Thoracic aorta (tissue), 2 donors: ENCODE measurements around the gene TMEM86A. TPM values are rescaled to one million over a fixed set of nuclear protein-coding genes. Genes with fewer than 3 reads are reported as not detected.

Source experiments
- ATAC-seq: fragments of 150-250 bp; one replicate; pipeline ENCODE4 v1.8.0; 2017; ENCODE audit warnings: low read depth; ENCODE audit not compliant: insufficient number of reproducible peaks, low FRiP score
- DNase-seq: peaks from one replicate; pipeline ENCODE4 v3.0.0-alpha.2; 2020; ENCODE audit warnings: low spot score
- H3K27ac ChIP-seq, 2 donors: fragments of 200-600 bp; sonication (generic); 1 replicate in 1 of 2; 2 replicates in 1 of 2; pipeline ENCODE4 v1.5.1; 2016; ENCODE audit warnings: mild to moderate bottlenecking in 2 of 2, moderate library complexity in 2 of 2
- H3K27me3 ChIP-seq: fragments of 200-600 bp; sonication (generic); replicated peaks from 2 replicates; pipeline ENCODE4 v1.6.0; 2016; ENCODE audit warnings: mild to moderate bottlenecking; ENCODE audit not compliant: insufficient read depth
- H3K36me3 ChIP-seq: fragments of 200-600 bp; sonication (generic); one replicate; pipeline ENCODE4 v1.5.1; 2016
- H3K4me1 ChIP-seq, 2 donors: fragments of 200-600 bp; sonication (generic); 1 replicate in 1 of 2; 2 replicates in 1 of 2; pipeline versions ENCODE4 v1.5.1 to v1.6.0; 2016; ENCODE audit warnings: low read depth in 2 of 2, mild to moderate bottlenecking in 1 of 2; ENCODE audit not compliant: control insufficient read depth in 1 of 2
- H3K4me3 ChIP-seq: fragments of 200-600 bp; sonication (generic); 2 replicates; pipeline ENCODE4 v1.5.1; 2016; ENCODE audit warnings: mild to moderate bottlenecking
- H3K9me3 ChIP-seq: fragments of 200-600 bp; sonication (generic); 2 replicates; pipeline ENCODE4 v1.5.1; 2016
- total RNA-seq, 2 donors: library from RNA; depleted of rRNA; stranded (reverse); fragments of >200 nt; gene quantifications; one replicate each; pipeline versions ENCODE4 v1.1.0 to v1.2.3, GENCODE V29; 2016
- TF ChIP-seq, protein P1 (sequence below): fragments of 200-600 bp; sonication (generic); IDR thresholded peaks from one replicate; pipeline ENCODE4 v1.5.1; 2019; ENCODE audit warnings: antibody characterized with exemption

Gene TMEM86A
- total RNA-seq, 2 donors from 2014 or later, result 5.3 to 8.3 TPM

DNA sequence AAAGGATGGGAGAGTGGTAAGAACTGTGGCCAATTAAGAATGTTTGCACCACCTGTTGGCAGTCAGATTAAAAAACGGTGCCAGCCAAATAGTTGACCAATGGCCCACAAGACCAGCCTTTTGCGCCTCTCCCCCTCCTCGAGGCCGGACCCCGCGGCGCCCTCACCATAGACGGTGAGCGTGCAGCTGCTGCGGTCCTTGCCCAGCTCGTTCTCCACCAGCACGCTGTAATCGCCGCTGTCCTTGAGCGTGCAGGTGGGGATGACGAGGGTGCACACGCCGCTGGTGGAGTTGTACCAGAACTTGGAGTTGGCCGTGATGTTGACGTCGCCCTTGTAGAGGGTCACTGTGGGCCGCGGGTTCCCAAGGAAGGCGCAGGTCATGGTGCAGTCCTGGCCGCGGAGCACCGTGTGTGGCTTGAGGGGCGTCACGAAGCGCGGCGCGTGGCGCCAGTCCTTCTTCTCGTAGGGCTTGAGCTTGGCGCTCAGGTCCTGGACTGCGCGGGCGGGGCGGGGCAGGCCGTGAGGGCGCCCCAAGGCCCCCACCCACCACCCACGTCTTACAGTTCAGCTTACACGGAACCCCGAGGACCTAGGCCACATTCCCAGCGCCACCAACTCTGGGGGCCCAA, 7.2 kb downstream of the TMEM86A start:
- Histone ChIP-seq H3K36me3 (no peaks in the 10 kb centered on the region), H3K27me3 (no peaks in the 10 kb centered on the region), H3K9me3 (no peaks in the 10 kb centered on the region), H3K4me1 (peaks cover 8 to 19% of the 10 kb centered on the region in 2 donors), H3K27ac (peak overlapping the region in 1 of 2 donors; percentile 8), H3K4me3 (peak overlapping the region; percentile 75)
- no peak for DNase-seq
- TF ChIP-seq, protein P1, sequence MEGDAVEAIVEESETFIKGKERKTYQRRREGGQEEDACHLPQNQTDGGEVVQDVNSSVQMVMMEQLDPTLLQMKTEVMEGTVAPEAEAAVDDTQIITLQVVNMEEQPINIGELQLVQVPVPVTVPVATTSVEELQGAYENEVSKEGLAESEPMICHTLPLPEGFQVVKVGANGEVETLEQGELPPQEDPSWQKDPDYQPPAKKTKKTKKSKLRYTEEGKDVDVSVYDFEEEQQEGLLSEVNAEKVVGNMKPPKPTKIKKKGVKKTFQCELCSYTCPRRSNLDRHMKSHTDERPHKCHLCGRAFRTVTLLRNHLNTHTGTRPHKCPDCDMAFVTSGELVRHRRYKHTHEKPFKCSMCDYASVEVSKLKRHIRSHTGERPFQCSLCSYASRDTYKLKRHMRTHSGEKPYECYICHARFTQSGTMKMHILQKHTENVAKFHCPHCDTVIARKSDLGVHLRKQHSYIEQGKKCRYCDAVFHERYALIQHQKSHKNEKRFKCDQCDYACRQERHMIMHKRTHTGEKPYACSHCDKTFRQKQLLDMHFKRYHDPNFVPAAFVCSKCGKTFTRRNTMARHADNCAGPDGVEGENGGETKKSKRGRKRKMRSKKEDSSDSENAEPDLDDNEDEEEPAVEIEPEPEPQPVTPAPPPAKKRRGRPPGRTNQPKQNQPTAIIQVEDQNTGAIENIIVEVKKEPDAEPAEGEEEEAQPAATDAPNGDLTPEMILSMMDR, result no peak
- no peak for ATAC-seq

- ATAC-seq, result peak; percentile 53
- Histone ChIP-seq H3K9me3 (no peaks in the 10 kb centered on the region), H3K36me3 (no peaks in the 10 kb centered on the region), H3K4me1 (peaks cover 8 to 19% of the 10 kb centered on the region in 2 donors), H3K4me3 (peak overlapping the region; percentile 75), H3K27ac (peak overlapping the region; percentile 69 to 82), H3K27me3 (no peaks in the 10 kb centered on the region)
- TF ChIP-seq, protein P1, result no peak
- peak; percentile 48 for DNase-seq
These were observed 8.0 kb downstream of the TMEM86A start for GRCh38 chr11:18706330-18707243.

GRCh38 chr11:18707811-18708340, 9.3 kb downstream of the TMEM86A start:
- Histone ChIP-seq H3K36me3 (no peaks in the 10 kb centered on the region), H3K9me3 (no peaks in the 10 kb centered on the region), H3K27ac (no peak overlapping the region), H3K27me3 (no peaks in the 10 kb centered on the region), H3K4me3 (no peak overlapping the region), H3K4me1 (peaks cover 8 to 19% of the 10 kb centered on the region in 2 donors)
- TF ChIP-seq, protein P1, result no peak
- DNase-seq (no peak), ATAC-seq (no peak)

DNA sequence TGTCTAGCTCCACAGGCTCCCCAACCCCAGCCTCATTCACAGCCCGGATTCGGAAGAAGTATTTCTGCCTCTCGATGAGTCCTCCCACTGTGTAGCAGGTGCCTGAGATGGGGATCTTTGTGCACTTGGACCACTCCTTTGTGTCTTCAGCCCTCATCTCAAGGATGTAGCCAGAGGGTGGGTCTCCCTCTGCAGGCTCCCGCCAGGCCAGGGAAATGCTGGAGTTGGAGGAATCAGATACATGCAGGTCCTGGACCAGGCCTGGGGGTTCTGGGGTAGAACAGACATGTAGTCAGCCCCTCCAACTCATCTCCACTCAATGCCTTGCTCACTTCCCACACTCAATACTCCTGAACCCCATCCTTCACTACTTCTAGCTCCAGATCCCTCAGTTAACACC, 10.8 kb downstream of the TMEM86A start:
- Histone ChIP-seq H3K9me3 (no peaks in the 10 kb centered on the region), H3K27ac (no peak overlapping the region), H3K36me3 (no peaks in the 10 kb centered on the region), H3K4me3 (no peak overlapping the region), H3K4me1 (peaks cover 8 to 19% of the 10 kb centered on the region in 2 donors), H3K27me3 (no peaks in the 10 kb centered on the region)
- no peak for DNase-seq
- no peak for ATAC-seq
- TF ChIP-seq, protein P1, result no peak

DNA sequence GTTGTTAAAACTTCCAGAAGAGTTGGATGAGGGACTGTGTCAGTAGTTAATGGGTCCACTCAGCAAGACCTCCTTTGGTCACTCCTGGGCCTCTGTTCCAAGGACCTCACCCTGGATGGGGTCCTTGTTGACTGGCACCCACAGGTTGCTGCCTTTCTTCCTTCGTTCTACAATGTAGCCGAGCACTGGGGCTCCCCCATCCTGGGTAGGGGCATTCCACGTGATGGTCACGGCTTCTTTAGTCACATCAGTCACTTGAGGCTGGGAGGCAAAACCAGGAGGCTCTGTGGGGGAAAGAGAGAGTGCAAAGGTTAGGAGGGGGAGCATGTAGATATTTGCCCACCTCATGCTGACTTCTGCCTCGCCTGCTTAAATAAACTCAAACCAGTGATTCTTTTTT, 12.0 kb downstream of the TMEM86A start:
- Histone ChIP-seq H3K9me3 (no peaks in the 10 kb centered on the region), H3K4me3 (no peak overlapping the region), H3K4me1 (peaks cover under 1 to 8% of the 10 kb centered on the region in 2 donors), H3K36me3 (no peaks in the 10 kb centered on the region), H3K27me3 (no peaks in the 10 kb centered on the region), H3K27ac (no peak overlapping the region)
- TF ChIP-seq, protein P1, result no peak
- no peak for ATAC-seq
- DNase-seq, result no peak
